Liver (tissue), 3 donors: ENCODE measurements around the gene CYFIP1.

Experiments used
- EGR1 ChIP-seq, 2 donors: IDR thresholded peaks; 2 replicates each; pipeline ENCODE4 v1.6.1; 2016 to 2018; ENCODE audit warnings: antibody characterized with exemption in 2 of 2, low read depth in 2 of 2
- JUND ChIP-seq, 2 donors: IDR thresholded peaks; 2 replicates each; pipeline ENCODE4 v1.6.1; 2016; ENCODE audit warnings: antibody characterized with exemption in 2 of 2
- TF ChIP-seq, protein P1 (sequence below): fragments of 150-350 bp; IDR thresholded peaks from 2 replicates; pipeline ENCODE4 v1.5.1; 2017; ENCODE audit warnings: improper control_type of control experiment, low read depth, low read length; ENCODE audit not compliant: missing input control
- donor health status: healthy.
- donor health status: healthy.

DNA sequence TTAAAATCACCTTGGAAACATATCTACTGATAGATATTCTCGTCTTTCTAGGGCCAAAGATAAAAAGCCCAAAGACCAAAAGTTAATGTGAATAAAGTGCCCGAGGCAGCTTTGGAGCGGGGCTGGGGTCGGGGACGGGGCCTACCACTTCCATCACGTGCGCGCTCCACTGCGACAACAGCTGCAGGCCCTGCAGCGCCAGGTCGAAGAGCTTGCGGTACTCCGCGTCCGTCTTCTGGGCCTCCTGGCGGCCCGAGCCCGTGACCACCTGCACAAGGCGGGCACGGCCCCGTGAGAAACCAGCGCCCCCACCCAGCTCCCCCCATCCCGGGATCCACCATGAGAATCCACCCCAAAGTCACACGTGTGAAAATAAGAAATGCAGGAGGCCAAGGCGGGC is 52.4 kb downstream of the CYFIP1 start:
- TF ChIP-seq JUND (IDR thresholded peaks at IDR 0.05) (no peak), EGR1 (IDR thresholded peaks at IDR 0.05; ENCODE audit: low read depth in 2 of 2) (no peak)
- TF ChIP-seq, protein P1, sequence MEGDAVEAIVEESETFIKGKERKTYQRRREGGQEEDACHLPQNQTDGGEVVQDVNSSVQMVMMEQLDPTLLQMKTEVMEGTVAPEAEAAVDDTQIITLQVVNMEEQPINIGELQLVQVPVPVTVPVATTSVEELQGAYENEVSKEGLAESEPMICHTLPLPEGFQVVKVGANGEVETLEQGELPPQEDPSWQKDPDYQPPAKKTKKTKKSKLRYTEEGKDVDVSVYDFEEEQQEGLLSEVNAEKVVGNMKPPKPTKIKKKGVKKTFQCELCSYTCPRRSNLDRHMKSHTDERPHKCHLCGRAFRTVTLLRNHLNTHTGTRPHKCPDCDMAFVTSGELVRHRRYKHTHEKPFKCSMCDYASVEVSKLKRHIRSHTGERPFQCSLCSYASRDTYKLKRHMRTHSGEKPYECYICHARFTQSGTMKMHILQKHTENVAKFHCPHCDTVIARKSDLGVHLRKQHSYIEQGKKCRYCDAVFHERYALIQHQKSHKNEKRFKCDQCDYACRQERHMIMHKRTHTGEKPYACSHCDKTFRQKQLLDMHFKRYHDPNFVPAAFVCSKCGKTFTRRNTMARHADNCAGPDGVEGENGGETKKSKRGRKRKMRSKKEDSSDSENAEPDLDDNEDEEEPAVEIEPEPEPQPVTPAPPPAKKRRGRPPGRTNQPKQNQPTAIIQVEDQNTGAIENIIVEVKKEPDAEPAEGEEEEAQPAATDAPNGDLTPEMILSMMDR: no peak
